Prostate gland (tissue), 2 donors: Measurements from ENCODE around the gene ZNF579. TPM values are rescaled to one million over a fixed set of nuclear protein-coding genes. Genes with fewer than 3 reads are reported as not detected.
"Not testable (repeated sequence)": the region's sequence is repeated elsewhere in the genome, so short reads cannot be mapped to it uniquely, and the experiment has no call there.

Experiments
- DNase-seq: peaks from one replicate; pipeline ENCODE4 v3.0.0-alpha.2; 2019; ENCODE audit warnings: low spot score
- H3K27ac ChIP-seq, 2 donors: fragments of 200-600 bp; sonication (generic); 2 replicates each; pipeline ENCODE4 v1.5.1; 2017 to 2019
- H3K27me3 ChIP-seq: fragments of 200-600 bp; sonication (generic); replicated peaks from 2 replicates; pipeline ENCODE4 v1.5.1; 2019; ENCODE audit not compliant: insufficient read depth
- H3K36me3 ChIP-seq, 2 donors: fragments of 200-600 bp; sonication (generic); 1 replicate in 1 of 2; 2 replicates in 1 of 2; pipeline versions ENCODE4 v1.5.1 to v1.8.1; 2017 to 2019
- H3K4me1 ChIP-seq: fragments of 200-600 bp; sonication (generic); replicated peaks from 2 replicates; pipeline ENCODE4 v1.5.1; 2019
- H3K4me3 ChIP-seq, 2 donors: fragments of 200-600 bp; sonication (generic); 2 replicates each; pipeline ENCODE4 v1.5.1; 2017 to 2019
- H3K9me3 ChIP-seq: fragments of 200-600 bp; sonication (generic); 2 replicates; pipeline ENCODE4 v1.5.1; 2017
- POLR2A ChIP-seq: fragments of 450-650 bp; IDR thresholded peaks from one replicate; pipeline ENCODE4 v1.6.1; 2016; ENCODE audit warnings: antibody characterized with exemption, mild to moderate bottlenecking
- POLR2AphosphoS5 ChIP-seq: sonication (generic); formaldehyde crosslinking; IDR thresholded peaks from one replicate; pipeline ENCODE4 v1.6.1; 2017; ENCODE audit warnings: antibody characterized with exemption
- WGBS: methylation state at CpG from one replicate; pipeline ENCODE4 v1.1.5; 2018; 5-methylcytosine and 5-hydroxymethylcytosine counted together
- intact Hi-C: fragments of 100-400 bp; cut with DNase I; formaldehyde crosslinking; loops from one replicate; pipeline ENCODE4 v1.14.2; 2022
- total RNA-seq, 2 donors: library from RNA; depleted of rRNA; stranded (reverse); fragments of >200 nt; gene quantifications; one replicate each; pipeline ENCODE4 v1.1.0, GENCODE V29; 2016
- TF ChIP-seq, protein P1 (sequence below), 4 experiments: fragments of 200-600 bp in 2 of 4; fragments of 450-650 bp in 2 of 4; sonication (generic) in 2 of 4; IDR thresholded peaks; 1 replicate in 3 of 4; 2 replicates in 1 of 4; pipeline ENCODE4 v1.5.1; 2016 to 2019; ENCODE audit warnings: antibody characterized with exemption in 4 of 4, mild to moderate bottlenecking in 2 of 4, moderate library complexity in 2 of 4

Gene ZNF579
- total RNA-seq, 2 donors from 2014 or later = 8.7 to 10.8 TPM

DNA sequence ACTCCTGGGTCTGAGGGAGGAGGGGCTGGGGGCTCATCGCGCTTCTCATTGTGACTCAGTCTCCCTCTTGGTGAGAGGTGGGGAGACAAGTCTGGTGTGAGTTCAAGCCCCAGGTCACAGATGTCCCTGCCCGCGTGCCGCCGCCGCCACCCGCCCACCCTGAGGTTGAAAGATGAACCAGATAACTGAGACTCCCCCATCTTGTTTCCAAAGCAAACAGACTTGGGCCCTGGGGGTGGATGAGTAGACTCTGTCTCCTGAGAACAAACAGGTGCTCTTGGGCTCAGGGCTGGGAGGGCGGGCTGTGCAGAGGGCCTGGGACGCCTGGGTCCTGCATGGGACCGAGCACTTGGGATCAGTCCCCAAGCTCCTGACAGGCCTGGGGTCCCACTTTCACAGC, 44.3 kb downstream of the ZNF579 start:
- WGBS = 69% methylated on average over 11 of the region's 11 CpGs
- H3K27me3 ChIP-seq = no peaks in the 10 kb centered on the region
- H3K36me3 ChIP-seq = no peaks in the 10 kb centered on the region

DNA sequence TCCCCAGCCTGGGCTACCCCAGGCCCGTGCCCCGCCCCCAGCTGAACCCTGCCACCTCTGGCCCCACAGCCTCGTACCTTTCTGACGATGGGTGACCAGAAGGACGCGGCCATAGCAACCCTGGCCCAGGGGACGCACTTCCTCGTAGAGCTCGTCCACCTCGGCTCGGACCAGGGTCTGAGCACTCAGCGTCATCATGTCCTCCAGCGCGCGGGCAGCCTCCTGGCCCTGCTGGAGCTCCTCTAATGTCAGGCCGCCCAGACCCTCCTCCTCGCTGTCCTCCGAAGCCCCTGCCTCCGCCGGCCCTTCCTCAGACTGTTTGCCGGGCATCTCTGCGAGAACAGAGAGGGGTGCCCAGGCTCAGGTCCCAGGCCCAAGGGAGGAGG, 44.7 kb downstream of the ZNF579 start:
- Histone ChIP-seq H3K4me3 (no peak overlapping the region), H3K4me1 (no peaks in the 10 kb centered on the region), H3K27me3 (no peaks in the 10 kb centered on the region), H3K9me3 (no peaks in the 10 kb centered on the region), H3K36me3 (no peaks in the 10 kb centered on the region), H3K27ac (no peak overlapping the region)
- 82% methylated on average over 22 of the region's 22 CpGs for WGBS
- TF ChIP-seq POLR2AphosphoS5 (no peak), POLR2A (no peak)
- TF ChIP-seq, protein P1, sequence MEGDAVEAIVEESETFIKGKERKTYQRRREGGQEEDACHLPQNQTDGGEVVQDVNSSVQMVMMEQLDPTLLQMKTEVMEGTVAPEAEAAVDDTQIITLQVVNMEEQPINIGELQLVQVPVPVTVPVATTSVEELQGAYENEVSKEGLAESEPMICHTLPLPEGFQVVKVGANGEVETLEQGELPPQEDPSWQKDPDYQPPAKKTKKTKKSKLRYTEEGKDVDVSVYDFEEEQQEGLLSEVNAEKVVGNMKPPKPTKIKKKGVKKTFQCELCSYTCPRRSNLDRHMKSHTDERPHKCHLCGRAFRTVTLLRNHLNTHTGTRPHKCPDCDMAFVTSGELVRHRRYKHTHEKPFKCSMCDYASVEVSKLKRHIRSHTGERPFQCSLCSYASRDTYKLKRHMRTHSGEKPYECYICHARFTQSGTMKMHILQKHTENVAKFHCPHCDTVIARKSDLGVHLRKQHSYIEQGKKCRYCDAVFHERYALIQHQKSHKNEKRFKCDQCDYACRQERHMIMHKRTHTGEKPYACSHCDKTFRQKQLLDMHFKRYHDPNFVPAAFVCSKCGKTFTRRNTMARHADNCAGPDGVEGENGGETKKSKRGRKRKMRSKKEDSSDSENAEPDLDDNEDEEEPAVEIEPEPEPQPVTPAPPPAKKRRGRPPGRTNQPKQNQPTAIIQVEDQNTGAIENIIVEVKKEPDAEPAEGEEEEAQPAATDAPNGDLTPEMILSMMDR (IDR thresholded peaks at IDR 0.05) = no peak
- no peak for DNase-seq
- intact Hi-C loops = no loop called here

More for the DNA sequence above, 44.3 kb downstream of the ZNF579 start:
- no peak for TF ChIP-seq POLR2AphosphoS5
- no peak for TF ChIP-seq POLR2A
- TF ChIP-seq, protein P1 (IDR thresholded peaks at IDR 0.05) = no peak
- no peak overlapping the region for H3K4me3 ChIP-seq
- H3K27ac ChIP-seq = no peak overlapping the region
- no peaks in the 10 kb centered on the region for H3K9me3 ChIP-seq
- DNase-seq = no peak
- intact Hi-C loops = no loop called here
- H3K4me1 ChIP-seq = no peaks in the 10 kb centered on the region

GRCh38 chr19:55535173-55535964, 45.3 kb downstream of the ZNF579 start:
- TF ChIP-seq, protein P1 (IDR thresholded peaks at IDR 0.05) = no peak
- TF ChIP-seq POLR2A (no peak), POLR2AphosphoS5 (no peak)
- no peaks in the 10 kb centered on the region for H3K4me1 ChIP-seq
- intact Hi-C loops = no loop called here
- no peaks in the 10 kb centered on the region for H3K9me3 ChIP-seq
- H3K27me3 ChIP-seq = no peaks in the 10 kb centered on the region
- H3K27ac ChIP-seq = no peak overlapping the region
- WGBS = 87% methylated on average over 12 of the region's 12 CpGs
- no peak overlapping the region for H3K4me3 ChIP-seq
- H3K36me3 ChIP-seq = no peaks in the 10 kb centered on the region
- no peak for DNase-seq

GRCh38 chr19:55534280-55534679, 46.4 kb downstream of the ZNF579 start:
- WGBS = 89% methylated on average over 7 of the region's 7 CpGs
- H3K9me3 ChIP-seq, H3K4me3 ChIP-seq, H3K36me3 ChIP-seq, H3K4me1 ChIP-seq, intact Hi-C loops, H3K27me3 ChIP-seq, H3K27ac ChIP-seq, DNase-seq: not testable (repeated sequence)

DNA sequence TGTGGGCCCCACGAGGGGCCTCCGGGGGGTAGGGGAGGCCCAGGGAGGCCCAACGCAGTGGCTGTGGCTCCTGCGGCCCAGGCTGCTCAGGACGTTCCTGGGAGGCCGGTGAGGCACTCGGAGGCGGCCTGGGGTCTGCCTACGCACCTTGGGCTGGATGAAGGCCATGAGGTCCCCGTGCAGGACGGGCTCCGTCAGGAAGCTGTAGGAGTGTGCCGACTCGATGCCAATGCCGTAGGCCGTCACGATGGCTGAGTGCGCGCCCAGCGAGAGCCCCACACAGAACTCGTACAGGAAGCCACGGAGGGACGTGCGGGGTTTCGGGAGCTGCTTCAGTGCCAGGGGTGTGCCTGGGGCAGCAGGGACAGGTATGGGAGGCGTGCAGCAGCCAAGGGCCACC, 49.7 kb downstream of the ZNF579 start:
- H3K9me3 ChIP-seq = no peaks in the 10 kb centered on the region
- TF ChIP-seq, protein P1 (IDR thresholded peaks at IDR 0.05) = no peak
- TF ChIP-seq POLR2AphosphoS5 = no peak
- no peak for TF ChIP-seq POLR2A
- no peak overlapping the region for H3K4me3 ChIP-seq
- H3K27ac ChIP-seq = no peak overlapping the region
- 91% methylated on average over 26 of the region's 26 CpGs for WGBS
- peaks cover 5% of the 10 kb centered on the region for H3K4me1 ChIP-seq
- intact Hi-C loops = no loop called here
- no peak for DNase-seq
- no peaks in the 10 kb centered on the region for H3K27me3 ChIP-seq
- H3K36me3 ChIP-seq = no peaks in the 10 kb centered on the region
